Activated CD4-positive, alpha-beta T cell treated with anti-CD3 and anti-CD28 coated beads, Interleukin-2, amount 50 U/mL, for 24 hours (primary cell): ENCODE results near the gene TRPT1.

Experiments
- DNase-seq, 2 donors: peaks; one replicate each; pipeline ENCODE4 v3.0.0-alpha.2; 2020; ENCODE audit warnings: low read depth in 1 of 2, low spot score in 1 of 2

TRPT1 gene

GRCh38 chr11:64245797-64246620 lies 20.0 kb upstream of the TRPT1 start:
- DNase-seq = peak; percentile 58 to 76

GRCh38 chr11:64245401-64245796 lies 19.4 kb upstream of the TRPT1 start:
- DNase-seq = no peak

GRCh38 chr11:64244966-64245365 lies 19.0 kb upstream of the TRPT1 start:
- DNase-seq = no peak

GRCh38 chr11:64244107-64244506 lies 18.1 kb upstream of the TRPT1 start:
- DNase-seq = no peak

GRCh38 chr11:64243236-64243854 lies 17.4 kb upstream of the TRPT1 start:
- no peak for DNase-seq

GRCh38 chr11:64241491-64242374 lies 15.7 kb upstream of the TRPT1 start:
- DNase-seq = no peak

- DNase-seq = peak; percentile 99
Measured at GRCh38 chr11:64241241-64241490, 15.2 kb upstream of the TRPT1 start.

GRCh38 chr11:64240435-64241240 lies 14.7 kb upstream of the TRPT1 start, which contains the start of gene FKBP2:
Gene FKBP2, plus strand, starts transcription at chr11:64241095. Its CDS starts 1,293 bp downstream, at chr11:64242388.
- DNase-seq = peak; percentile 96

- no peak for DNase-seq
Measured at GRCh38 chr11:64239662-64240434, 13.9 kb upstream of the TRPT1 start.

- no peak for DNase-seq
Measured at GRCh38 chr11:64238999-64239398, 13.0 kb upstream of the TRPT1 start.

GRCh38 chr11:64238076-64238475 lies 12.1 kb upstream of the TRPT1 start:
- DNase-seq = no peak

- no peak for DNase-seq
Measured at GRCh38 chr11:64237484-64237951, 11.5 kb upstream of the TRPT1 start.

- DNase-seq = no peak
Measured at GRCh38 chr11:64235437-64236161, 9.6 kb upstream of the TRPT1 start.

GRCh38 chr11:64234647-64235379 lies 8.8 kb upstream of the TRPT1 start:
- no peak for DNase-seq

- no peak for DNase-seq
Measured at GRCh38 chr11:64233913-64234586, 8.1 kb upstream of the TRPT1 start, which contains the start of gene VEGFB. Gene VEGFB, plus strand, starts transcription at chr11:64234584. Its CDS starts 250 bp downstream, at chr11:64234834.

GRCh38 chr11:64232967-64233315 lies 7.0 kb upstream of the TRPT1 start:
- no peak for DNase-seq

- no peak for DNase-seq
Measured at GRCh38 chr11:64232182-64232966, 6.4 kb upstream of the TRPT1 start.
